ENCODE measurements around the gene PTOV1. TPM values are rescaled to one million over a fixed set of nuclear protein-coding genes. Genes with fewer than 3 reads are reported as not detected.

PTOV1 gene
- total RNA-seq, 2 donors from 2014 or later = 179 to 252 TPM

DNA sequence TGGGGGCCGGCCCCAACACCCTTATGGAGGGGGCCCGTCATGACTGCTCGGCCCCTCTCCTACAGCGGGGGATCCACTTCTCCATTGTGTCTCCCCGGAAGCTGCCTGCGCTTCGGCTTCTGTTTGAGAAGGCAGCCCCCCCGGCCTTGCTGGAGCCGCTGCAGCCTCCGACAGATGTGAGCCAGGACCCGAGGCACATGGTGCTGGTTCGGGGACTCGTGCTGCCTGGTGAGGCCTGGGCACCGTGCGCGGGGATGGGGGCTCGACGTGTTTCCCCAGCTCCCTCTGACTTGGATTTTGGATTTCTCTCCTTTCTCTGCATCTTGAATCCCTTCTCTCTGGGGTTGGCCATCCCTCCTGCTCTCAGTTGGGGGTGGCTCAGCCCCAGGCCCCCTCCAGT, 21.2 kb upstream of the PTOV1 start:
- Histone ChIP-seq H3K4me1 (replicated peaks) (no peaks in the 10 kb centered on the region), H3K27me3 (replicated peaks; ENCODE audit: insufficient read depth) (no peaks in the 10 kb centered on the region), H3K4me3 (no peak overlapping the region), H3K9me3 (no peaks in the 10 kb centered on the region), H3K36me3 (peaks cover 0 to 31% of the 10 kb centered on the region in 2 donors), H3K27ac (no peak overlapping the region)
- no peak for DNase-seq (ENCODE audit: low spot score)
- intact Hi-C loops (cut with DNase I) = no loop called here
- WGBS = 97% methylated on average over 14 of the region's 18 CpGs
- TF ChIP-seq, protein P1, sequence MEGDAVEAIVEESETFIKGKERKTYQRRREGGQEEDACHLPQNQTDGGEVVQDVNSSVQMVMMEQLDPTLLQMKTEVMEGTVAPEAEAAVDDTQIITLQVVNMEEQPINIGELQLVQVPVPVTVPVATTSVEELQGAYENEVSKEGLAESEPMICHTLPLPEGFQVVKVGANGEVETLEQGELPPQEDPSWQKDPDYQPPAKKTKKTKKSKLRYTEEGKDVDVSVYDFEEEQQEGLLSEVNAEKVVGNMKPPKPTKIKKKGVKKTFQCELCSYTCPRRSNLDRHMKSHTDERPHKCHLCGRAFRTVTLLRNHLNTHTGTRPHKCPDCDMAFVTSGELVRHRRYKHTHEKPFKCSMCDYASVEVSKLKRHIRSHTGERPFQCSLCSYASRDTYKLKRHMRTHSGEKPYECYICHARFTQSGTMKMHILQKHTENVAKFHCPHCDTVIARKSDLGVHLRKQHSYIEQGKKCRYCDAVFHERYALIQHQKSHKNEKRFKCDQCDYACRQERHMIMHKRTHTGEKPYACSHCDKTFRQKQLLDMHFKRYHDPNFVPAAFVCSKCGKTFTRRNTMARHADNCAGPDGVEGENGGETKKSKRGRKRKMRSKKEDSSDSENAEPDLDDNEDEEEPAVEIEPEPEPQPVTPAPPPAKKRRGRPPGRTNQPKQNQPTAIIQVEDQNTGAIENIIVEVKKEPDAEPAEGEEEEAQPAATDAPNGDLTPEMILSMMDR (IDR thresholded peaks at IDR 0.05) = no peak

- Histone ChIP-seq H3K4me1 (replicated peaks) (no peaks in the 10 kb centered on the region), H3K9me3 (no peaks in the 10 kb centered on the region), H3K4me3 (no peak overlapping the region), H3K27me3 (replicated peaks; ENCODE audit: insufficient read depth) (no peaks in the 10 kb centered on the region), H3K36me3 (peaks cover 4 to 41% of the 10 kb centered on the region in 2 donors), H3K27ac (no peak overlapping the region)
- 92% methylated on average over 11 of the region's 12 CpGs for WGBS
- TF ChIP-seq POLR2A (IDR thresholded peaks at IDR 0.05) (no peak), POLR2AphosphoS5 (IDR thresholded peaks at IDR 0.05) (no peak)
- TF ChIP-seq, protein P1 (IDR thresholded peaks at IDR 0.05) = no peak
- intact Hi-C loops (cut with DNase I) = no loop called here
- DNase-seq (ENCODE audit: low spot score) = no peak
Measured at GRCh38 chr19:49830766-49831165, 20.2 kb upstream of the PTOV1 start.

- H3K4me1 ChIP-seq (replicated peaks) = no peaks in the 10 kb centered on the region
- no peaks in the 10 kb centered on the region for H3K9me3 ChIP-seq
- 94% methylated on average over 8 of the region's 8 CpGs for WGBS
- no peak overlapping the region for H3K27ac ChIP-seq
- peaks cover 4 to 48% of the 10 kb centered on the region in 2 donors for H3K36me3 ChIP-seq
- no peaks in the 10 kb centered on the region for H3K27me3 ChIP-seq (replicated peaks; ENCODE audit: insufficient read depth)
- H3K4me3 ChIP-seq = no peak overlapping the region
- DNase-seq (ENCODE audit: low spot score) = no peak
- intact Hi-C loops (cut with DNase I) = no loop called here
- no peak for TF ChIP-seq POLR2AphosphoS5 (IDR thresholded peaks at IDR 0.05)
Measured at GRCh38 chr19:49831592-49831991, 19.4 kb upstream of the PTOV1 start.

- Histone ChIP-seq H3K27me3 (replicated peaks; ENCODE audit: insufficient read depth) (no peaks in the 10 kb centered on the region), H3K4me1 (replicated peaks) (no peaks in the 10 kb centered on the region), H3K36me3 (peaks cover 4 to 52% of the 10 kb centered on the region in 2 donors), H3K4me3 (no peak overlapping the region), H3K9me3 (no peaks in the 10 kb centered on the region), H3K27ac (no peak overlapping the region)
- intact Hi-C loops (cut with DNase I) = no loop called here
- WGBS = 67% methylated on average over 9 of the region's 9 CpGs
- TF ChIP-seq POLR2A (IDR thresholded peaks at IDR 0.05) (no peak), POLR2AphosphoS5 (IDR thresholded peaks at IDR 0.05) (no peak)
- no peak for DNase-seq (ENCODE audit: low spot score)
Measured at GRCh38 chr19:49832556-49832955, 18.4 kb upstream of the PTOV1 start.

- Histone ChIP-seq H3K36me3 (peaks cover 4 to 48% of the 10 kb centered on the region in 2 donors), H3K4me3 (no peak overlapping the region), H3K27me3 (replicated peaks; ENCODE audit: insufficient read depth) (no peaks in the 10 kb centered on the region), H3K4me1 (replicated peaks) (no peaks in the 10 kb centered on the region), H3K27ac (no peak overlapping the region), H3K9me3 (no peaks in the 10 kb centered on the region)
- no peak for DNase-seq (ENCODE audit: low spot score)
- 91% methylated on average over 7 of the region's 7 CpGs for WGBS
- TF ChIP-seq, protein P1 (IDR thresholded peaks at IDR 0.05) = no peak
- TF ChIP-seq POLR2A (IDR thresholded peaks at IDR 0.05) = no peak
- TF ChIP-seq POLR2AphosphoS5 (IDR thresholded peaks at IDR 0.05) = no peak
- intact Hi-C loops (cut with DNase I) = no loop called here
Measured at GRCh38 chr19:49833599-49833998, 17.4 kb upstream of the PTOV1 start.

GRCh38 chr19:49835562-49835961, 15.4 kb upstream of the PTOV1 start:
- WGBS = 96% methylated on average over 11 of the region's 12 CpGs
- H3K27ac ChIP-seq = no peak overlapping the region
- TF ChIP-seq POLR2A (IDR thresholded peaks at IDR 0.05) (no peak), POLR2AphosphoS5 (IDR thresholded peaks at IDR 0.05) (no peak)
- TF ChIP-seq, protein P1 (IDR thresholded peaks at IDR 0.05) = no peak
- no peak overlapping the region for H3K4me3 ChIP-seq
- intact Hi-C loops (cut with DNase I) = no loop called here
- no peaks in the 10 kb centered on the region for H3K4me1 ChIP-seq (replicated peaks)
- DNase-seq (ENCODE audit: low spot score) = no peak
- H3K27me3 ChIP-seq (replicated peaks; ENCODE audit: insufficient read depth) = no peaks in the 10 kb centered on the region
- H3K9me3 ChIP-seq = no peaks in the 10 kb centered on the region
- peaks cover 4 to 47% of the 10 kb centered on the region in 2 donors for H3K36me3 ChIP-seq

All from prostate gland (tissue), 2 donors.